Amygdala (tissue), 56 donors: Measurements from ENCODE around the gene PSPH.
A peak's percentile ranks its signal among the peaks of the same experiment; 100 is the strongest.
"Not testable (repeated sequence)": the region's sequence is repeated elsewhere in the genome, so short reads cannot be mapped to it uniquely, and the experiment has no call there.

Experiments used
- DNase-seq, 56 donors: peaks; one replicate each; lab custom pipeline; 2025; lab: John Stamatoyannopoulos, UW

The PSPH gene

DNA sequence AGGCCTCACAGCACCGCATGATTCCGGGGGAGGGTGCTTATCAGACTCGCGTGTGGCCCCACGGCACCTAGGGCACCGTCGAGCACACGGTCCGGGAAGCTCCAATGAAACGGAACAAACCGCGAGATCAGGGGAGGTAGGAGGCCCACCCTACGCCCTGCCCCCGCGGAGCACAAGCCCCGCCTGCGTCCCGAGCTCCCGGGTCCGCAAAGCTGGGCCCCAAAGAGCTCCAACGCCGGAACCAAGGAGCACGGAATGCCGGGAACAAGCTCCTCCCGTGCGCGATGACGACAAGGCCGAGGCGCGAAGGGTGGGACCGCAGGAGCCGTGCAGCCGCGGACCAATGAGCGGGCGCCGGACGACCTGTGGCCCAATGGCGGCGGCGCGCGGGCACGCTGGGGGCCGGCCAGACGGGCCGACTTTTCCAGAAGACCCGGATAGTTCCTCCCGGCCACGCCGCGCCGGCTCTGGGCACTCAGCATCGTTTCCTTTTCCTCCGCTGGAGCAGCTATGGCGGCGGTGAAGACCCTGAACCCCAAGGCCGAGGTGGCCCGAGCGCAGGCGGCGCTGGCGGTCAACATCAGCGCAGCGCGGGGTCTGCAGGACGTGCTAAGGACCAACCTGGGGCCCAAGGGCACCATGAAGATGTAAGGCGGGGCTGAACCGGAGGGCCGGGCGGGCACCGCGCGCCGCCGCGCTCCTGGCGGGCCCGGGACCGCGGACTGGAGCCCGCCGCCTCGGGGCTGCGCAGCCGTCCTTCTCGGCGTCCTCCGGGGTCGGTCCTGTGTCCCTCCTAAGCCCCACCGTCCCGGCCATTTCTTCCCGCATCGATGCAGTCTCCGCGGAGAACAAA lies at the start of gene PSPH, which contains the start of gene CCT6A:
Gene PSPH (minus strand): TSS at position 106 of the 853 bp plus-strand sequence. CDS start 30,232 bp downstream, outside the sequence.
Gene CCT6A (plus strand): TSS at position 427 of the 853 bp plus-strand sequence. CDS start 84 bp downstream, at position 511.
- DNase-seq, result peak; percentile 60 to 99 (median 96)

DNA sequence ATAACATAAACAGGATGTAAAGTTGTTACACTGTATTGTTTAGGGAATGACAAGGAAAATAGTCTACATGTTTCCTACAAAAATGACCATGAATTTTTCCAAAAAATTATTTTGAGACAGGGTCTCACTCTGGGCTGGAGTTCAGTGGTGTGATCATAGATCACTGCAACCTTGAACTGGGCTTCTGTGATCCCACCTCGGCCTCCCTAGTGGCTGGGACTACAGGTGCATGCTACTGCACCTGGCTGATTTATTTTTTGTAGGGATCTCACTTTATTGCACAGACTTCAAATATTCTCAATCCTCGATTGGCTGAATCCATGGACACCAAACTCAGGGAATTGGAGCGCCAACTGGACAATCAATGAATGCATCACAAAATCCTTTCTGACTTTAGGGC lies 48.4 kb upstream of the PSPH start:
- DNase-seq, result no peak

DNA sequence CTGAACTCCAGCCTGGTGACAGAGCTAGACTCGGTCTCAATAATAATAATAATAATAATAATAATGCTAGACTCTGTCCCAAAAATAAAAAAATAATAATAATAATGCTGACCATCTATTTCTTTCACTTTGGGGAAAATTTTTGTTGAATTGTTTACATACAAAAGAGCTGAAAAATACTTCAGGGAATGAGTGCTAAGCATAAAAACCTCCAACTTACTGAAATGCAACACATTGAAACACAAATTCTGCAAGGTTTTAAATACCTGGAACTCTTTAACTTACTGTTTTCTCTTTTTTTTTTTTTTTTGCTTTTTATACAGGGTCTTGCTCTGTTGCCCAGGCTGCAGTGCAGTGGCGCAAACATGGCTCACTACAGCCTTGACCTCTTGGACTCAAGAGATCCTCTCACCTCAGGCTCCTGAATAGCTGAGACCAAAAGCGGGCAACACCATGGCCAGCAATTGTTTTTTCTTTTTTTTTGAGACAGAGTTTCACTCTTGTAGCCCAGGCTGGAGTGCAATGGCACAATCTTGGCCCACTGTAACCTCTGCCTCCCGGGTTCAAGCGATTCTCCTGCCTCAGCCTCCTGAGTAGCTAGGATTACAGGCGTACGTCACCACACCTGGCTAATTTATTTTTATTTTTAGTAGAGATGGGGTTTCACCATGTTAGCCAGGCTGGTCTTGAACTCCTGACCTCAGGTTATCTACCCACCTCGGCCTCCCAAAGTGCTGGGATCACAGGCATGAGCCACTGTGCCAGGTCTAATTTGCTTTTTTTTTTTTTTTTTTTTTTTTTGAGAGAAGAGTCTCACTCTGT lies 47.2 kb upstream of the PSPH start:
- not testable (repeated sequence) for DNase-seq

DNA sequence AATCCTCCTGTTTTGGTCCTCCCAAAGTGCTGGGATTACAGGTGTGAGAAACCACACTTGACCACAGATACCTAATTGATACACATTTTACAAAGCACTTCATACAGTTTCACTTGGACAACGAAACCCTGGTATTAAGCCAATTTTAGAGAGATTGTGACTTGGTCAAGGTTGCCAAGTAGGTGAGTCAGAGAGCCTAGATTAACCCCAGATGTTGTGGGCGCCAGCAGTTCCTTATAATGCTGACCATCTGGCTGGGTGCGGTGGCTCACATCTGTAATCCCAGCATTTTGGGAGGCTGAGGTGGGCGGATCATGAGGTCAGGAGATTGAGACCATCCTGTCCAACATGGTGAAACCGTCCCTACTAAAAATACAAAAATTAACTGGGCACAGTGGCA lies 46.5 kb upstream of the PSPH start:
- no peak for DNase-seq

DNA sequence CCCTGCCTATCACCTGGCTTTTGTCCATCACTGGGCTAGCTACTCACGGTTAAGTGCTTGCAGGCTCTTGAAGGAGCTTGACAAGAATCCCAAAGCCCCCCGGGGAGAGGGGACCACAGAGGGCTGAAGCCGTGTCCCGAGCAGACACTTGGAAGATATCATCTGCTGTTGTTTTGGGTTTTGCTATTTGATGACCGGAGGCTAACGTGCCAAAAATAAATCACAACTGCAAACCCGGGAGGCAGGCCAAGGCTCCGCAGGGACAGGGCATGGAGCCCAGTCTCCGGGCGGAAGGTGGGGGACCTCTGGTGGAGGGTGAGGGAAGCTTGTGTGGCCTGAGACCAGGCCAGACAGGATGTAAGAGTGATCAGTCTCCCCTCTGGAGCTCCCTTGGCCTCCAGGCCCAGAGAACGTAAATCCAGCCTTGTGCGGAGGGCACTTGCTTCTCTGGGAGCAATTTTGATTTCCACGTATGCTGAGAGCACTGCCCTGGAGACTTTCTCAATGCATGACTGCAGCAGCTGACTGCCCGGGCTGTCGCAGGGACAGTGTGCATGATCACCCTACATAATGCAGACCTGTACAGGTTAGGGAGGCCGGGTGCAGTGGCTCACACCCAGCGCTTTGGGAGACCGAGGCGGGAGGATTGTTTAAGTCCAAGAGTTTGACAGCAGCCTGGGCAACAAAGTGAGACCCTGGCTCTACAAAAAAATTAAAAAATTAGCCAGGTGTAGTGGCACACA lies 41.7 kb upstream of the PSPH start, which contains the start of gene PHKG1:
Gene PHKG1 (minus strand): TSS at position 164 of the 743 bp plus-strand sequence. CDS start 4,011 bp downstream, outside the sequence.
- DNase-seq, result peak; percentile 12 to 86 (median 65)

DNA sequence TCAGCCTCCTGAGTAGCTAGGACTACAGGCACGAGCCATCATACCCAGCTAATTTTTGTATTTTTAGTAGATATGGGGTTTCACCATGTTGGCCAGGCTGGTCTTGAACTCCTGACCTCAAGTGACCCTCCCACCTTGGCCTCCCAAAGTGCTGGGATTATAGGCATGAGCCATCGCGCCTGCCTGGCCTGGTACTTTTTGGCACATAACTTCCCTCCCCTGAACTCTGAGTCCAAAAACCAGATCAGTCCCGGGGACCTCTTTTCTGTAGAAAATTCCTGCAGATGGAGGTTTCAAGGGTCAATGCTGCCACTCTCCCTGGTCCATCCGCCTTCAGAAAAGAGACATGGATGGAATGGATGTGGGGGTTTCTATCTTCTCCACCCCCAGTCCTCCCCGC lies 41.1 kb upstream of the PSPH start:
- DNase-seq, result not testable (repeated sequence)

DNA sequence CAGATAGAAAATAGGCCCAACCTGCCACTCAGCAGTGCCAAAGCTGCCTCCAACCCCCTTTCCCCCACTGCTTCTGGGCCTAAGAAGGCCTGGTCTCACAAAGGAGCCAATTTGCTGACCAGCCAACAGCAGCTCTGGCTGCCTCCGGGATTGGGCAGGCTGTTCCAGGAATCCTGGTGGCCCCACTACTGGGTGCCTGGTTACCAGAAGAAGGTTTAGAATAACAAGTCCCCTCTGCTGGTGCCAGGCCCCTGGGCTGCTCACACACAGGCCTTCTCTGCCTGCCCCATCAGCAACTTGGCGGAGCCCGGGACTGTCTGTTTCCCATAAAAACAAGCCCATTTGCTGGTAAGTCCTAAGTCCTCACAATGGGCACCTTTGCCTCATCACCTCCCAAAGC lies 40.3 kb upstream of the PSPH start:
- DNase-seq, result peak in 52 of 56 donors; percentile 3 to 88 (median 48)

DNA sequence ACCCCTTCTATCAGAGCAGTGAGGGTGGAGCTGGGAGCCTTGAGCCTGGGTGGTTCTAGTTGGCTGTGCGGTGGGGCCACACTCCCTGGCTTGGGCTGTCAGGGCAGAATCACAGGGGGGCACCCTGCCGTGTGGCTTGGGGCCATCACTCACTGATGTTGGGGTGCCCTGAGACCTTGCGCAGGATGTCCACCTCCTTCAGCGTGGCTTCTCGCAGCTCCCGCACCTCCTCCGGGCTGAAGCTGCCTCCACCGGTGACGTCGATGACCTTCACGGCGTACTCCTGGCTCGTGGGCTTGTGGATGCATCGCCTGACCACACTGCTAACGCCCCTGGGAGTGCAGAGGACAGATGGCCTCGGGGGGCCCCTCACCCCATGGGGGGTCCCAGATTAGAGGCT lies 36.2 kb upstream of the PSPH start:
- no peak for DNase-seq

DNA sequence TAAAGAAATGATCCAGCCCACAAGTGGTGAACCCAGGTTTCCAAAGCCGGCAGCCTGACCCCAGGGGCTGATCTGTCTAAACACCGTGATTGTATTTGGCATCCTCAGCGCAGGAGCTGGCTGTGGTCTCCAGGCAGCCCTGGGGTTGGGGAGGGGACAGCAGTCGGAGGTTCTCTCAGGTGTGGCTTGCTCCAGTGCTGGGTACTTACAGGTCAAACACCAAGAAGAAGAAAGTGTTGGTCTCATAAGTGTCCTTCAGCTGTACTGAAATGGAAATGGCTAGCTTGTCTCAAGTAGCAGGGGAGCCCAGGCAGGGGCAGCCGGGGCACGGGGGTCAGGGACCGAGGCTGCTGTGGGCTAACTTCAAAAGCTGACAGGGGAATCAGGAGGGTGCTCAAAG lies 35.5 kb upstream of the PSPH start:
- no peak for DNase-seq

DNA sequence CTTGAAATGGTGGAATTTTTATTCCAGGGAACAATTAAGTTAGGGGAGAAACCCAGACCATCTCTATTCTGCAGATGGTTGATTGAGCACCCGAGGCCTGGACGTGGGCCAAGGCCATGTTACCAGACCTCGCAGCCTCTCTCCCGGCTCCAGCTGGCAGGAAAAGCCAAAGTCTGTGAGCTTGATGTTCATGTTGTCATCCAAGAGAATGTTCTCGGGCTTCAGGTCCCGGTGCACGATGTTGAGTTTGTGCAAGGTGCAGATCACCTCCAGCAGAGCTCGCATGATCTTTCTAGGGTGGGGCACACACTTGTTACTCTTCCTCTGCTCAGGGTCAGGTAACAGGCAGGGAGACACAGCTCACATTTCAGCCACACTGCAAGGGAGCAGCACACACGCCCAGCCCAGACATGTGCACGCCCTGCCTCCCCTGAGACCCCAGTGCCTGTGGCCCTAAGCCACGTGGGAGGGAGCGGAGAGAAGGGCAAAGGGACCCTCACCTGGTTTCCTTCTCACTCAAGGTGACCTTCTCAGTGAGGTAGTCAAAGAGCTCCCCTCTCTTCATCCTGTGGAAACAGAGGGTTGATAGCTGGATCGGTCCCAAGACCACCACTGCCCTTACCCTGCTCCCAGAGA lies 32.0 kb upstream of the PSPH start:
- peak in 46 of 56 donors; percentile 1 to 73 (median 38) for DNase-seq

DNA sequence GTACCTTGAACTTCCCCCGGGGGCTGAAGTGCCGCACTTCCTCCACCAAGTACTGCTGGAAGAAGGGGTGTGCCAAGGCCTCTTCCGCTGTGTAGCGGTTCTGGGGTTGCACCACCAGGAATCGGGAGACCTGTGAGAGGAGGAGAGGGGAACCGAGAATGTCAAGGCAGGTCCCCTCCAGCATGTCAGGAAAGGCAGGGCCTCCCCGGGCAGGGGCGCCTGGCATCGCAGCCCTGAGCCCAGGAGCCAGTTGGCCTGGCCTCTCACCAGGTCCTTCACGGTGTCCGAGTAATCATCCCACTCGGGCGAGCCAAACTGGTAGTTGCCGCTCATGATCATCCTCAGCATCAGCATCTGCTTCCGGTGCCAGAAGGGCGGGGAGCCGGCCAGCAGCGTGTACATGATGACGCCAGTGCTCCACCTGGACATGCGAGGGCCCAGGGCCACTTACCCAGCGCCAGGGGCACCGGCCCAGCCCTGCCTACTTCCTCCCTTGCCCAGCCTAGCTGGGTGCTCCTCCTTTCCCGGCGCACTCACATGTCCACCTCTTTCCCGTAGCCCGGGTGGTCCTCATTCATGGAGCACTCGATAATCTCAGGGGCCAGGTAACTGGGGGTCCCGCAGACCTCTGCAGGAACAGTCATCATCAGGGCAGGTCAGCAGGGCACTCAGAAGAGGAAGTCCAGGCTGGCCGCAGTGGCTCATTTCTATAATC lies 30.5 kb upstream of the PSPH start:
- no peak for DNase-seq

DNA sequence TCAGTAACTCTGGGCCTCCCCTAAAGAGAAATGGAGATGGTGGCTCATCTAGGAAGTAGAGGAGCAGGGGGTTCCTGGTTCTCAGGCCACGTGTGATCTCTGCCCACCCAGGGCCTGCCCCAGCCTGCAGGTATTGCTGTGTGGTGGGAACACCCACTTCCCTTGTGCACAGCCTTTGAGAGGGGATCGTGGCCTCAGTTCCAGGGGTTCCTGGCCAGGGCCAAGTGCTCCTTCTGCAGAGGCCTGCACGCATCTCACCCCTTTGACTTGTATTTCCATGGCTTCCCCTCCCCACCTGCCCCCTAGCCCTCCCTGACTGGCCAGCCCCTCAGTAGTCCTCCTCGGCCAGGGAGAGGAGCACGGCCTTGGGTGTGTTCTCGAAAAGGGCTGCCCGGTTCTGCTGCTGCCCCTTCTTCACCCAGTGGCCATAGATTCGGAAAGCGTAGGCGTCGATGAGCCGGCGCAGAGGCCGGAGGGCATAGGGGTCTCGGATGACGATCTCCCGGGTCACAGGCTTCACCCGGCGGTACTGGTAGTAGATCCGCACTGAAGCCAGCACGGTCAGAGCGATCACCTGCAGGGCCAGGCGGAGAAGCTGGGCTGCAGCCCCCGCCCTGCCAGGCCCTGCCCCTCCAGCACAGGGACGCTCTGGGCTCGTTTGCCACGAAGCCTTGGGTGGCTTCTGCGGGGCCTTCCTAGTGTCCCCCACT lies 29.6 kb upstream of the PSPH start:
- DNase-seq, result not testable (repeated sequence)

DNA sequence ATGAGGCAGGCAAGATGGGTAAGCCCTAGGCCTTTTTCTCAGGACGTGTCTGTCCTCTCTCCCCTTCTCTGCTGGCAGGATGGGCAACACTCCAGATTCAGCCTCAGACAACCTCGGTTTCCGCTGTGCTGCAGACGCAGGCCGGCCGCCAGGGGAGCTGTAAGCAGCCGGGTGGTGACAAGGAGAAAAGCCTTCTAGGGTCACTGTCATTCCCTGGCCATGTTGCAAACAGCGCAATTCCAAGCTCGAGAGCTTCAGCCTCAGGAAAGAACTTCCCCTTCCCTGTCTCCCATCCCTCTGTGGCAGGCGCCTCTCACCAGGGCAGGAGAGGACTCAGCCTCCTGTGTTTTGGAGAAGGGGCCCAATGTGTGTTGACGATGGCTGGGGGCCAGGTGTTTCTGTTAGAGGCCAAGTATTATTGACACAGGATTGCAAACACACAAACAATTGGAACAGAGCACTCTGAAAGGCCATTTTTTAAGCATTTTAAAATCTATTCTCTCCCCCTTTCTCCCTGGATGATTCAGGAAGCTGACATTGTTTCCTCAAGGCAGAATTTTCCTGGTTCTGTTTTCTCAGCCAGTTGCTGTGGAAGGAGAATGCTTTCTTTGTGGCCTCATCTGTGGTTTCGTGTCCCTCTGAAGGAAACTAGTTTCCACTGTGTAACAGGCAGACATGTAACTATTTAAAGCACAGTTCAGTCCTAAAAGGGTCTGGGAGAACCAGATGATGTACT lies 28.4 kb upstream of the PSPH start:
- peak in 53 of 56 donors; percentile 18 to 84 (median 69) for DNase-seq

DNA sequence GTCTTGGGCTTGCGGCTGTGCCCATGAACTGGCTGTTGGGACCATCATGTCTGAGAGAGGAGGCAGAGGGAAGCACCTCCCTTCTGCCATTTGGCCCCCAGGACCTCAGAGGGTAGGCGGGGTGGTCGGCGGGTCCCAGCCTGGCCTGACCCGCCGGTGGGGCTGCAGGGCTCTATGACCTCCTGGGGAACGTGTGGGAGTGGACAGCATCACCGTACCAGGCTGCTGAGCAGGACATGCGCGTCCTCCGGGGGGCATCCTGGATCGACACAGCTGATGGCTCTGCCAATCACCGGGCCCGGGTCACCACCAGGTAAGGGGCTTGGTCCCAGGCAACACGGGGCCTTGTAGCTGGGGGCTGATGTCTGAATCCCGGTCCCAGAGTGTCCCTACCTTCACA lies 27.0 kb upstream of the PSPH start:
- DNase-seq, result no peak

DNA sequence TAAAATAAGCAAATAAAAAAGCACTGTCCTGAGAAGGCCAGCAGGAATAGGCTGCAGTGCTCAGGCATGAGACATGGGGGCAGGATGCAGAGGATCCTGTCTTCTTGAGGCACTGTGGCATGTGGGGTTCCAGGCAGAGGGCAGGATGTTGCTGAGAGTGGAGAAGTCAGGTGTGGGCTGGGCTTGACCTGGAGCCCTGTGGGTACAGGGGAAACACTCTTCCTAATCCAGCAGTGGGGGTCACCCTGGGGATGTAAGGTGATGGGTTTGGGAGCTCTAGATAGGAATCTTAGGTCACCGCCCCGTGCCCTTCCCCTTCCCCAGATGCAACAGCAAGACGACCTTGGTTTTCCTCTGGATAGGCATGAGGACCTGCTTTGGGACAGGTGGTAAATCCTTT lies 26.4 kb upstream of the PSPH start:
- no peak for DNase-seq

DNA sequence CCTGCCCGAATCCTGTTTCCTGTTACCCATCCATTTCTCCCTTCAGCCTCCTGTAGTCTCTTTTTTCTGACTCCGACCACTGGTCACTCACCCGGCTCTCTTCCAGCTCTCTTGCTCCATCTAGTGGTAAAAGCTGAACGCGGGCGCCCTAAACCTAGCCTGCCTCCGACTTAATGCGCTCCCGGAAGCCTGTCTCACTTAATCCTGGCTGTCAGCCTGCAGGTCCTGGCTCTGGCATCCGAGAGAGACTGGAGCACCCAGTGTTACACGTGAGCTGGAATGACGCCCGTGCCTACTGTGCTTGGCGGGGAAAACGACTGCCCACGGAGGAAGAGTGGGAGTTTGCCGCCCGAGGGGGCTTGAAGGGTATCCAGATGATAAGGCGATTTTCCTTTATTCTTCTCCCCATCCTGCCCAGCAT lies 23.1 kb upstream of the PSPH start:
- DNase-seq, result peak in 54 of 56 donors; percentile 11 to 80 (median 60)

DNA sequence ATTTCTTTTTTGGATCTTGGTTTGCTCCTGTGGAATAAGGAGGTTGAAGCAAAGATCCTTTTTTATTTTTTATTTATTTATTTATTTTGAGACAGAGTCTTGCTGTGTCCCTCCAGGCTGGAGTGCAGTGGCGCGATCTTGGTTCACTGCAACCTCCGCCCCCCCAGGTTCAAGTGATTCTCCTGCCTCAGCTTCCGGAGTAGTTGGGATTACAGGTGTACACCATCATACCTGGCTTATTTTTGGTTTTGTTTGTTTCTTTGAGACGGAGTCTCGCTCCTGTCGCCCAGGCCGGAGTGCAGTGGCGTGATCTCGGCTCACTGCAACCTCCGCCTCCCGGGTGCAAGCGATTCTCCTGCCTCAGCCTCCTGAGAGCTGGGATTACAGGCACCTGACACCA lies 15.1 kb upstream of the PSPH start:
- DNase-seq, result not testable (repeated sequence)
